Endothelial cell (in vitro differentiated cells): ENCODE results near the gene ZNF33B. TPM values are rescaled to one million over a fixed set of nuclear protein-coding genes. Genes with fewer than 3 reads are reported as not detected.

Experiments
- DNase-seq: peaks from one replicate; pipeline ENCODE4 v3.0.0; 2021; ENCODE audit warnings: low spot score
- H3K27ac Mint-ChIP-seq: one replicate; pipeline ENCODE4 v1.8.0; 2021; ENCODE audit warnings: mixed read lengths, inconsistent platforms; ENCODE audit not compliant: unreplicated experiment
- H3K27me3 Mint-ChIP-seq: one replicate; pipeline ENCODE4 v1.8.0; 2021; ENCODE audit warnings: mild to moderate bottlenecking, moderate library complexity, mixed read lengths, inconsistent platforms; ENCODE audit not compliant: unreplicated experiment
- H3K36me3 Mint-ChIP-seq: one replicate; pipeline ENCODE4 v1.8.0; 2021; ENCODE audit warnings: mild to moderate bottlenecking, low read depth, mixed read lengths, inconsistent platforms; ENCODE audit not compliant: unreplicated experiment
- H3K4me1 Mint-ChIP-seq: one replicate; pipeline ENCODE4 v1.8.0; 2021; ENCODE audit warnings: mild to moderate bottlenecking, mixed read lengths, inconsistent platforms; ENCODE audit not compliant: unreplicated experiment
- H3K4me3 Mint-ChIP-seq: one replicate; pipeline ENCODE4 v1.8.0; 2021; ENCODE audit warnings: mild to moderate bottlenecking, mixed read lengths, inconsistent platforms; ENCODE audit not compliant: unreplicated experiment
- H3K9me3 Mint-ChIP-seq: one replicate; pipeline ENCODE4 v1.8.0; 2021; ENCODE audit warnings: mixed read lengths, inconsistent platforms; ENCODE audit not compliant: unreplicated experiment
- CTCF ChIP-seq: fragments of 200-600 bp; sonication (generic); IDR thresholded peaks from one replicate; pipeline ENCODE4 v1.5.0; 2021; ENCODE audit warnings: antibody characterized with exemption; ENCODE audit not compliant: unreplicated experiment
- total RNA-seq: library from RNA; stranded (reverse); fragmentation: NEBNext Ultra II Directional; extraction: Animal tissue kit (Norgen Biotek cat#: 25700); gene quantifications from one replicate; pipeline ENCODE4 v1.2.1, GENCODE V29; 2021; ENCODE audit not compliant: unreplicated experiment

ZNF33B gene
- total RNA-seq, 1 donor from 2014 or later, result 63.4 TPM

DNA sequence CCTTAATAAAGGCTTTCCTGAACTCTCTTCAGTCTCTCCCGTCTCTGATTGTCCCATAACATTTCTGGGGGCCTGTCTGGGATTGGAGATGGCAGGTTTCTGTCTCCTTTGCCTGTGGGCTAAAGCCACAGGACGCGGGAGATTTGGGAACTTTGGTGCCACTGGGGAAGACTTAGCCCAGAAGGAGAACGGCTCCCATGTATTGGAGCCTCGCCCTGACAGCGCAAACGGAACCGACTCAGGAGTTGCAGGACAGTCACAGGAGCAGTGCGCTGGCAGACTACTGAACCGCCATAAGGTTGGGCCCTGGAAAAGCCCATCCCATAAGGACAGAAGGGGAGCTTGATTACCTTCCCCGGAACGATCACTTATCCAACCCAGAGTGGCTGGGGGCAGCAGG, 7.1 kb upstream of the ZNF33B start:
- Mint-ChIP-seq H3K4me1 (peaks cover 53% of the 10 kb centered on the region), H3K27ac (peak overlapping the region; percentile 96), H3K9me3 (peaks cover 19% of the 10 kb centered on the region), H3K27me3 (peaks cover 13% of the 10 kb centered on the region), H3K36me3 (peaks cover 17% of the 10 kb centered on the region), H3K4me3 (peak overlapping the region; percentile 35)
- no peak for DNase-seq
- TF ChIP-seq CTCF, result no peak

GRCh38 chr10:42645103-42645502, 6.7 kb upstream of the ZNF33B start:
- H3K9me3 Mint-ChIP-seq, result peaks cover 14% of the 10 kb centered on the region
- DNase-seq, result no peak
- H3K27me3 Mint-ChIP-seq, result peaks cover 13% of the 10 kb centered on the region
- H3K4me3 Mint-ChIP-seq, result no peak overlapping the region
- peaks cover 13% of the 10 kb centered on the region for H3K36me3 Mint-ChIP-seq
- no peak for TF ChIP-seq CTCF
- peak overlapping the region; percentile 96 for H3K27ac Mint-ChIP-seq
- H3K4me1 Mint-ChIP-seq, result peaks cover 49% of the 10 kb centered on the region

GRCh38 chr10:42640610-42641229, 2.4 kb upstream of the ZNF33B start:
- no peak for TF ChIP-seq CTCF
- DNase-seq, result no peak
- H3K4me3 Mint-ChIP-seq, result no peak overlapping the region
- H3K27ac Mint-ChIP-seq, result no peak overlapping the region
- H3K36me3 Mint-ChIP-seq, result peaks cover 9% of the 10 kb centered on the region
- H3K9me3 Mint-ChIP-seq, result peaks cover under 1% of the 10 kb centered on the region
- H3K4me1 Mint-ChIP-seq, result peaks cover 36% of the 10 kb centered on the region
- peaks cover 15% of the 10 kb centered on the region for H3K27me3 Mint-ChIP-seq

- Mint-ChIP-seq H3K4me3 (peak overlapping the region; percentile 93), H3K36me3 (peaks cover 12% of the 10 kb centered on the region), H3K27ac (peak overlapping the region; percentile 97), H3K4me1 (peaks cover 26% of the 10 kb centered on the region), H3K9me3 (no peaks in the 10 kb centered on the region), H3K27me3 (peaks cover 10% of the 10 kb centered on the region)
- no peak for DNase-seq
- TF ChIP-seq CTCF, result no peak
These were observed 476 bp upstream of the ZNF33B start for GRCh38 chr10:42638821-42639270.

DNA sequence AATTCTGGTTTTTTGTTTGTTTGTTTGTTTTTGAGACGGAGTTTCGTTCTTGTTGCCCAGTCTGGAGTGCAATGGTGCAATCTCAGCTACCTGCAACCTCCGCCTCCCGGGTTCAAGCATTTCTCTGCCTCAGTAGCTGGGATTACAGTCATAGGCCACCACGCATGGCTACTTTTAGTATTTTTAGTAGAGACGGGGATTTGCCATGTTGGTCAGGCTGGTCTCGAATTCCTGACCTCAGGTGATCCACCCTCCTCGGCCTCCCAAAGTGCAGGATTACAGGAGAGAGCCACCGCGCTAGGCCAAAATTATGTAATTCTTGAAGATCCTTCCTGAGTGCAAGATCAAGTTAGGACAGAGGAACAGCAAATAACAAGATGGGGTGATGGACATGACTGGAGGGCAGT, 719 bp downstream of the ZNF33B start:
- Mint-ChIP-seq H3K36me3 (peaks cover 16% of the 10 kb centered on the region), H3K4me3 (peak overlapping the region; percentile 96), H3K27ac (peak overlapping the region; percentile 97), H3K9me3 (no peaks in the 10 kb centered on the region), H3K4me1 (peaks cover 32% of the 10 kb centered on the region), H3K27me3 (peaks cover 10% of the 10 kb centered on the region)
- DNase-seq, result no peak
- TF ChIP-seq CTCF, result no peak
